Activated gamma-delta T cell treated with anti-CD3 and anti-CD28 coated beads, Interleukin-2, amount 50 U/mL, for 16 hours (primary cell): ENCODE measurements around the gene CACNA2D4.

Source experiments
- DNase-seq: peaks from one replicate; pipeline ENCODE4 v3.0.0-alpha.2; 2020; ENCODE audit warnings: low read depth

CACNA2D4 gene

DNA sequence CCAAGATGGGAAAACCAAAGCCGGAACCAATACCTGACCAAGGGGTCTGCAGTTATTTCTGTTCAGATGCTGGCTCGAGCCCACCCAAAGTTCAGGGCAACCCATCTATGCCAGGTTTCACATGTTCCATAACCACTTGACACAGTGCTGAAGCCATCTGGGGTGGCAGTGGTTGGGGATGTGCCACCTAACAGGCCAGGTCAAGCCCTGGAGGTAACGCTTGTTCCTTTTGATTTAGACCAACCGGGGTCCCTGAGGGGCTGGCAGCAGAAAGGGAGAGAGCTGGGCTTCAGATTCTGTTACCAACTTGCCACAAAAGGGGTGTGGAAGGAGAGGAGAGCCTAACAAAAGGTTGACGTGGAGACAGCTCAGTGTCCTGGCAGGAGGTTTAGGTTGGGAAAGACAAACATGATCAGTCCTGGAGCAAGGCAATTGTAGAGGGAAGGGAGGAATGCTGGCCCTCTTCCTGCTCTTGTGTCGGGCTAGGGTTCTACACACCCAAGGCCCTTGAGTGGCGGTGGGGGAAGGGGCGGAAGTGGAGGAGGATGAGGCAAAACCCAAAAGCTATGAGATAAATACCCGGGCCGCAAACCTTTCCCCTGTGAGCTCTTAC, 31.9 kb downstream of the CACNA2D4 start:
- DNase-seq, result no peak

DNA sequence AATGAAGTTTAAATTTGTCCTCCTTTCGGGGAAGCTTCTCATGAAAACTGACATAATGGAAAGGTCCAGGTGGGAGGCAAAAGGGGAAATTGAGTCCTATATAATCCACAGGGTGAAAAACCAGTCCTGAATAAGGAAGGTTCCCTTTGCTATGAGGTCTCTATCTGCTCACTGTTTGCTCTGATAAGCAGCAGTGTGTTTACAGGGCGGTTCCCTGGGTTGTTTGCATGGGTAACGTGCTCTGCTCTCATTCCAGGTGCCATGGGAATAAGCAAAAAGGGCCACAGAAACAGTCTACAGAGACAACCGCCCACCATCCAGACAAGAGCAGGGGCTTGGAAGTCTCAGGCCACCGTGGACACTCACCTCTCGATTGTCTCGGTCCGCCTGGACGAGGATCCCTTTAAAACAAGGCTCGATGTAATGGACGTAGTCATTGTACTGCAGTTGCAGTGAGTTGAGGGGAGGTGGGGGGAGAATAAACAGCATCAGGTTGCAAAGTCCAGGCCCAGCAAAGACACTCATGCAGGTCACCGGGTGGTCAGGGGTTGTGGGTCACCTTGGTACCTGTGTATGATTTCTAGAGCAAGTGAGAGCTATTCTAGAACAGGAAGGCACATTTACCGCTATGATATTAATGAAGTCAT, 32.7 kb downstream of the CACNA2D4 start:
- no peak for DNase-seq

DNA sequence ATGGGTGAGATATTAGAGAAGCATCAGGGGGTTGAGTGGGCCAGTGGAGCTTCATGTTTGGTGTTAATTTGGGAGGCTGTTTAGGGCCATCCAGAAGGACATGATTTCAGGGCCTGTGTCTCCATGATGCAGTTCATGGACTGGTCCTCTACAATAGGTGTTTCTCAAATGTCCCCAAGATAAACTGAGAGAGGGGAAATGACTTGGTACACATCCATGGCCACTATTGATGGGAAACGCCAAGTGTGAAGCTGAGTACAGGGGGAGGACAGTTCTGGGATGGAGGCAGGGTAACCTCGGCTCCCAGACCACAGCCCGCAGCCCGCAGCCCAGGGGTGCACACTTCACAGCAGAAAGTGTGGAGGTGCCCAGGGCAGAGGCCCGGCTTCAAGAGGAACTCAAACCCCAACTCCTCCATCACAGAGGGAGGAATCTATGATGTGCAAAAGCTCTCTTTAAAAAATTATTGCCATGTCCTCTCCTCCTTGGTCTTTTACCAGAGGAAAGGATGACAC, 33.3 kb downstream of the CACNA2D4 start:
- DNase-seq, result no peak

DNA sequence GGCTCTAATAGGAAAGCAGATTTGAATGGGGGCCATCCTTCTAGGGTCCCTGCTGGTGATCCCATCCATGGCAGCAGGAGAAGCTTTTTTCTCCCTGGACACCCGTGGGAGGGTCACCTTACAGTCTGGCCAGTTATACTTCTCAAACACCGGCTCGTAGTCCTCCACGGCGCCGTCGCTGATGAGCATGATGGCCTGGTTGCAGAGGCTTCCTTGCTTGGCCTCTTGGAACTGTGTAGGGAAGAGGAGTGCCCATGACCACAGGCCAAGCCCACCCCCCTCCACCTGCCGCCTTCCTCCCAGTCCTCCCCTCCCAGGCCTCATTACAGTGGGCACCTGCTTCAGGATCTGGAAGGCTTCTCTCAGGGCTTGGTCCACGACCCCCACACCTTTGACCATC, 33.8 kb downstream of the CACNA2D4 start:
- no peak for DNase-seq

DNA sequence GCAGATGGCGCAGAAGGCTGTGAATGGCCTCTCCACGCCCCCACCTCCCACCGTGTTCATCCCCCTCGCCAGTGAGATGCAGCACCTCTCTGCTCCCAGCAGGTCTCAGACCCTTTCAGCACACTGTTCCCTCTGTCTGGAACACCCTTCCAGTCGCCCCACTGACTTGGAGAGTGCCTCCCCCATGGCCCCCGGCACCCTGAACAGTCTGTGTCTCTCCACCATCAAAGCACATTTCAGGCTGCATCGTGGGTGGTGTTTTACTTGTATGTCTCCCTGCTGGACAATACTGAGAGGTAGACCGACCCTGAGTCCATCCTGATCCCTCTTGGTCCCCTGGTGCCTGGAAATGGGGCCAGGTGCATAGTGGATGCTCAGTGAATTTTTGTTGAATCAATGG, 34.9 kb downstream of the CACNA2D4 start:
- DNase-seq, result no peak

DNA sequence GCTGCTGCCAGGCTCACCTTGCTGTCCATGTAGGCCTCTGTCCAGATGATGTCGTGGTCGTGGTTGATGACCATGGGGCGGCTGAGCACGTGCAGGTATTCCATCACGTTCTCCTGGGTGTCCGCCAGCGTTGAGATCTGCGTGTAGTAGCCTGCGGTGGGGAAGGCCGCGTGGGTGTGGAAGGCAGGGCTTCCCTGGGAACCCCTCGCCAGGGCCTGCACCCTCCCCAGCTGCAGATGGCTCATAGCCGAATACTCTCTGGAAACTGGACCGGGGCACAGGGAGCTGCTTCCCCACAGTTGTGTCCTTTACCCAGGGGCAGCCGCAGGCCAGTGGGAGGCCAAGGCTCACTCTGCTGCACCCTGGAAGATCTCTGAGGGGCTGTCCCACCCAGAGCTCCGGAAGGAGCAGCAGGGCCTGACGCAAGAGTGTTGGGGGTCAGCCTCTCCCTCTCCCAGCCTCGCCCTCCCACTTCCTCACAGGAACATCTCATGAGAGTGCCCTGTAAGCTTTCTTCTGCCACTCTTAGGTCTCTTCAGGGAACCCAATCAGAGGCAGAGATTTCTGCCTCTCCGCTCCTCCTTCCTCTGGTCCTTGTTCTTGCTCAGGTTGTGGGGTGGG, 35.5 kb downstream of the CACNA2D4 start:
- no peak for DNase-seq

DNA sequence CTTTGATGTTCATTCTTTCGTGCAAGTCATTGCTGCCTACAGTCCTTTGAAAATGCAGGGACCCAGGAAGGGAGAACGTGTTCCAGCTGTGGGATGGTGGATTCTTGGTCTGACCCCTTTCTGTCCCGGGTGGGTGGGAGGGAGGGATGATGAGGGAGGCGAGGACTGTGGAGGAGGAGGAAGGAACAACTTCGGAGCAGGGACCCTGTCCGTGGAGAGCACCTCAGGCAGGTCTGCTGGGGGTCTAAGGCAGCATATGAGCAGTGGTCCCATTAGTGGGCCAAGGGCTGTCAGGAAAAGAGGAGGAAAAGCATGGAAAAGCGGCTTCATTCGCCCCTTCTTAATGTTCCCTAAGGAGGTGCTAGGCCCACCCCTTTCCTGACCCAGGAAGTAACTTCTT, 36.0 kb downstream of the CACNA2D4 start:
- DNase-seq, result no peak

DNA sequence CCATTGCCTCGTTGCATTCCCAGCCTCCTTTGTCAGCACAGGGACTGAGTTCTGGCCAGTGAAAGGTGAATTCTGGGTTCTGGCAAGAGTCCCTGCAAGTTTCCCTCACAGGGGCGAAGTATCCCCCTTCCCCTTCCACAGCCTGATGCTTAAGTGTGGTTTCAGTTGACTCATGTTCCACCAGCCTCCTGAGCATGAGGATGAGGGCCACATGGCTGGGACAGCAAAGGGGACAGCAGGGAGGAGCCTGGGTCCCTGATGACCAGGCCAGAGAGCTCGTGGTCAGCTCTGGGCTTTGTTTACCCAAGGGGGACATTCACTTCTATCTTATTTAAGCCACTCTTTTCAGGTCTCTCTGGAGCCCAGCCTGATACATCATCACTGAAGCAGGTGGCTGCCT, 36.5 kb downstream of the CACNA2D4 start:
- DNase-seq, result no peak

DNA sequence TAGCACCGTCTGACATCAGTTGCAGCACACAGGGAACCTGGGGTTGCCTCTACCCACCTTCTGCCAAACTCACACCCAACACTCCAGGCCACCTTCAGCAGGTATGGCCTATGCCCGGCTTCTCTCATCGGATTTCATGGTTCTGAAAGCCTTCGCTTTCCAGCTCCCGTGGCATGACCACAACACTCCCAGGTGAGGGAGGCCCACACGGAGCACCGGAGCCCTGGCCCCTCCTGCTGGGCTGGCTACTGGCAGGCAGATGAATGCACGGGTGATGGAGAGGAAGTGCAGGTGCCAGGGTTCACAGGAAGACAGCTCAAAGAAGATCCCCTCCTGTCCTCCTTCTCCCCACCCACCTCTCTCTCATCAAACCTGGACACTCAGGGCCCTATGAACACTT, 37.2 kb downstream of the CACNA2D4 start:
- no peak for DNase-seq

DNA sequence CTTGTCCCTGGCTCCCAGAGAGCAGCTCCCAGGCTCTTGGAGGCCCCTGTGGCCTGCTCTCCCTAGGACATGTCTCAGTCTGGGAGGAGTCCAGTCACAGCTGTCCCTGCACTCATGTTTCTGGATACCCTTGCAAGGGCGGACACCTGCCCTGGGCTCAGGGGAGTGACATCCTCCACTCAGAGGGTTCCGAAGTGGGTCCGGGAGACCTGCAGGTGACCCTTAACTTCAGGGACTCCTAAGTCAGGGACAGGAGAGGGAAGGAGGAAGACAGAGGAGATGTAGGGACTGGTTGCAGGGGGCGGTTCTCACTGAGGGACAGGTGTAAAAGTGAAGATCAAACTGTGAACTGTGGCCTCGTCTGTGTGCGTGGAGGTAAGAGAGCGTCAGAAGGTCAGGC, 37.6 kb downstream of the CACNA2D4 start:
- DNase-seq, result no peak

DNA sequence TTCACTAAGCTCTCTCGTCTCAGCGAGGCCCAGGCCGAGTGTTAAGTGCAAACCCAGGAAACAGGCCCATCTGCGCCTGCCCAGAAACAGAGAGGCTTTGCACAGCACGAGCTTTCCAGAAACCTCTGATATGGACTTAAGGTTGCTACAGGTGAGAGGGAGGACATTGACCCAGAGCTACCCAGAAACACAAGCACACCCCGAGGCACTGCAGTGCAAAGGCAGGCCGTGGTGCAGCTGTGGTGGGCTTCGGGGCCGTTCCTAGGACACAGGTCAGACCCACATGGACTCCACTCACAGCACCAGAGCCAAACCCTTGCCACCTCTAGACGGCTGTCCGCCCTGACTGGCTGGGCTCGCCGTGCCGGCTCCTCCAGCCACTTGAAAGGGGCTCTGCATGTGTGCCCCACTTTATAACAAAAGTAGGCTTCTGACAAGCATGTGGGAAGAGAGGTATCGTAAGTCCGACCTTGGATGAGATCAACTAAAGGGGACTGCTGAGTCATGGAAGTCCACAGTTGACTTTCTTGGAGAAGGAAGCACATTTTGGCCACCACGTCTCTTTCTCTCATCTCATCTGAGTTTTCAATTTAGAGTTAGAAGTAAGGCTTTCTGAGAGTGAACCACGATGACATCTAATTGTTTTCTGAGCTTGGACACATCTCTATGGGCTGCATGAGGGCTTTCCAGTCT, 38.2 kb downstream of the CACNA2D4 start:
- no peak for DNase-seq

DNA sequence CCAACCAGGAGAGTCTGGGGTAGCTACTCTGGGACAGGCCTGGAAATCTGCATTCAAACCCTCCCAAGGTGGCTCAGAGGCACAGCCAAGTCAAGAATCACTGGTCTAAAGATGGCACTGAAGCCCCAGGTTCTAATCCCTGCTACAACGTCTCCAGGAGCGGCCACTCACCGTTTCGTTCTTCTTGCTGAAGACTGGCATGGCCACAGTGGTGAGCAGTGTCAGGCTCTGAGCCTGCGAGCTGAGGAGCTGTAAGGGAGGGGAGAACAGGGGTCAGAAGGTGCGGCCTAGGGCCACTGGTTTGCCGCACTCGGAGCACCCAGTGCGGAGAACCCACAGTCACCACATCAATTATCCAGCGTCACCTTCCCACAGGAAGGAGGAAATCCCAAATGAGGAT, 38.8 kb downstream of the CACNA2D4 start:
- no peak for DNase-seq

DNA sequence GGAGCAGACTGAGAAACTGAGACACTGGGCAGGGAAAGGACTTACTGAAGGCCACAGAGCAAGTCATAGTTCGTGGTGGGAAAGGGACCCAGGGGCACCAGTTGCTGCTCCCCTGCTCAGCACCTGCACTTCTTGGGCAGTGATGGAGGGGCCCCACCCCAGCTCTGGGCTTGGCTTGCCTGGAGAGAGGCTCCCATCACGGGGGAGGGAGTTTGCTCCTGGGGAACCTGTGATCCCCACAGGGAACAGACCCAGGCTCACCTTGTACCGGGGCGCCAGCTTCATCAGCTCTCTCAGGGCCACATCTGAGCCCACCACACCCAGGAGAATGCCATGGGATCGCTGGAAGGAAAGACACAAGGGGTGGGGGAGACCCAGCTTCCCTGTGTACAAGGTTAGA, 39.8 kb downstream of the CACNA2D4 start:
- DNase-seq, result no peak

DNA sequence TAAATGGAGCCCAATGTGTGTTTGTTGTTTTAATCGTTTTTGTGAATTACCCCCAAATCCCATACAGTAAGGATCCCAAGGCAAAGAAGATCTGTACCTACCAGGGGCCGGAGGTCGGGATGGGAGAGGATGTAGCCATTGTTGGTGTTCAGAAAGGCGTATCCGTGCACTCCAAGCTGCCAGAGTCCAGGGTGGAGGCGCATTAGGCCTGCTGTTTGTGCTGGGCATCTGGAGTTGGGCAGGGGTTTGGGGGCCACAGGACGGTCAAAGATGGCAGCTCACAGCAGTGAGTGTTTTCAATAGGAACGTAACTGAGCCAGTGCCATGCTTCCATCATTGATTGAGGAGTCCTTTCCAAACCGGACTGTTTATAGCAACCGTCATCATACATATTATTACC, 40.2 kb downstream of the CACNA2D4 start:
- no peak for DNase-seq

DNA sequence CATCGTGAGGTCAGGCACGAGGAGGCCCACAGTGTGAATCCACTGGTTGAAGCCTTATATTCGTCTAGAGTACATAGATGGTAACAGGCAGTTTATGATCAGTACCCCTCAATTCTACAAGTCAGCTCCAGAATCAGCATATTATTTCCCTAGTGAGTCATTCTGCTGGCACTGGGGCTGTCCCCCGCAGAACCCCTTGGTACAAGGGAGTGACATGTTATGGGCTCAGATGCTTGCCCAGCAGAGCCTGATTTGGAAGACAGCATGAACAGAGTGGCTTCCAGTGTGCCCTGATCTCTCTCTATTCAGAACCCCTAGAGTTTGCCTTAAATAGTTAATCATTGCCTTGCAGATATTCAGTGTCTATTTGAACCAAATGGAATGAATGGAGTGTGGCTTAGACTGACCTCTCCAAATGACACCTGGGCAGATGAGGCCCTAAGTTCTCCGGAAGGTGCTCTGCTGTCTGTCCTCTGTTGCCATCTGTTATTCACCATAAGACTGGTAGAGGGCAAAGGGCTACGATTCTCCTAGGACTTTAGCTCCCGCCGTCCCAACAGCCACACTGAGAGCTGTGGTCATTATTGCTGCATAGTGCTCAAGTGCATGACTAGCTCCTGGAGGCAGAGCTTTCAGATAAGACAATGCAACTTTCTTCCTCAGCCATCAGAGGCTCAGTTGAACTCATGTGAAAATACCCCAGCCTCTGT, 41.1 kb downstream of the CACNA2D4 start:
- no peak for DNase-seq

DNA sequence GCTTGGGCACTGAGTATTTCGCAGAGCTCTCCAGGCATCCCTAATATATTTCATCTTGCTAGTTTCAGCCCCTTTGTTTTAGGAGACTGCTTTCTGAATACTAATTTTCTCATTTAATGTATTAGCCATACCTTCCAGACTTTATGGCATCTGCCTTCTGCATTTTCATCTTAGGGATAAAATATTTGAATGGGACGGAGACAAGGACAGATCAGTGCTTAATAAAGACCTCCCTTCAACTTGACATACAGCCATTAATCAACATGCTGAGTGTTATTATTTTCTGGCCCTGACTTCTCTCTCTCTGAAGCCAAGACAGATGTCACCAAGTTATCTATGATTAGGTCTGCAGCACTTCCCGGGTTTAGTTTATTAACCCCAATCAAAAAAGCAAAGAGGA, 42.4 kb downstream of the CACNA2D4 start:
- no peak for DNase-seq

DNA sequence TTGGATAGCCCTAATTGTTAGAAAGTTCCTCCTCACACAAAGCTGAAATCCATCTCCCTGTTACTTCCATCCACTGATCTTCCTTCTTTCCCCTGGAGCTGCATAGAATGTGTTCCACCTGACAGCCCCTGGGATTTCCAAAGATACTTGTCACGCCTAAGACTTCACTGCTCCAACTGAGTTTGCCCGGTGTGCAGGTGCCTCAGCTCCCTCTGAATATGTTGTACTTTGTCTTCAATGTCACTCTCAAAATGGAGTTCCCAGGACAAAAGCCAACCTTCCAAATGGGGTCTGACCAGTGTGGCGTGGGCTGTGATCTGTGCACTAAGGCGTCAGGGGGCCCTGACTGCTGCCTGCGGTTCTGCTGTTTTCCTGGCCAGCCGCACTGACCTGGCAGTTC, 42.8 kb downstream of the CACNA2D4 start:
- DNase-seq, result no peak

DNA sequence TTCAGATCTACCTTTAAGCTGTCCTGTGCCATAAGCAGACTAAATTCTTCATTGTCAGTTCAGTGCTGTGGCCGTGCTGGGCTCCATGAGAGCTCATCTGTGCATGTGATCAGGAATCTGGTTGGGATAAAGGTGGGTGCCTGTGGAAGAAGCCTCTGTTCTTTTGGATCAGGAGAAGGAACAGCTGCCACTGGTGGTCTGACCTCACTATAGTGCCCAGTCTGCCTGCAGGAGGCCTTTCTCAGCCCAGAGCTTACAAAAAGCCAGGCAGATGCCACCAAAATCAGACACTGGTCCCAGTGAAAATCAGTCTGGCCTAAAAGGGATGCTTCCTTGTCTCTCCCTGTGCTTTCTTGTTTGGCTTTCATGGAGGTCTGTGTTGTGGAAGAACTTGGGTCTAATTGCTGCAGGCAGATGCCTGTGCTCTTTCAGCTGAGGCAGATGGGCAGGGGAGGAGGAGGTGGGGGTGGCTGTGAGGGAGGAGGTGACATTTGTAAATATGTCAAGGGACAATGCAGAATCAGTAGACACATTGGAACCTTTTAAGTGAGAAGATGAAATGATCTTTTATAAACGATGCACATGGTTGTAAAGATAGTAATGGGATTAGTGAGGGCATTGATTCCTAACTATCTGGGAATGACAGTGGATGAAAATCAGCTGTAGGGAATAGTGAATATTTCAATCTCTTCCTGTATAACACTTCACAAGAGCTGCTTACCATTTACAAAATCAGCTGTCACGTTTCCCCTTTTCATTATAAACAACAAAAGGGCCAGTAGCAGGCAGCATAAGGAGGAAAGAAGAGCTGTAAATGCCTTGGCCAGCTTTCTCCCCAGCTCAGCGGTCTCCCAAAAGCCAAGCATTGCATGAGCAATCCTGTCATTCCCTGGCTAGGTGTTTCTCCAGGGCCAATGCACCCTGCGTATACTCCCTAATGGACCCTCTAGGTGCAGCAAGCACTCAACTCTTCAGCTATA, 44.6 kb downstream of the CACNA2D4 start:
- no peak for DNase-seq

DNA sequence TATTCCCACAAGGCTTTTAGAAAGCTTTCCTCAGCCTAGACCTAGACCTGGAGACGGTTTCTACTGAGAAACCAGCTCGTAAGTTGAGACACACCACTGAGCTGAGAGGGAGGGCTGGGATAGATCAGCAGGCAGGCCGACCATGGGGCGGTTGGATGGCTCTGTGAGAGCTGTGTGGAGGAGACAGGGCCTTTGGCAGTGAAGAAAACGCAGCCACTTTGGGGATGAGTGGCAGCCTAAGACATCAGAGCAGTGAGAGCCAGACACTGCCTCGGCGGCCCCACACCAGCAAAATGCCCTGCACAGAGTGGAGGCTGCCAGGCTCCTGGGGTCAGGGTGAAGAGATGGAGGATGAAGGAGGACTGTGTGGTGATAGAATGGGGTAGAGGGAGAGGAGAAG, 46.0 kb downstream of the CACNA2D4 start:
- DNase-seq, result no peak

DNA sequence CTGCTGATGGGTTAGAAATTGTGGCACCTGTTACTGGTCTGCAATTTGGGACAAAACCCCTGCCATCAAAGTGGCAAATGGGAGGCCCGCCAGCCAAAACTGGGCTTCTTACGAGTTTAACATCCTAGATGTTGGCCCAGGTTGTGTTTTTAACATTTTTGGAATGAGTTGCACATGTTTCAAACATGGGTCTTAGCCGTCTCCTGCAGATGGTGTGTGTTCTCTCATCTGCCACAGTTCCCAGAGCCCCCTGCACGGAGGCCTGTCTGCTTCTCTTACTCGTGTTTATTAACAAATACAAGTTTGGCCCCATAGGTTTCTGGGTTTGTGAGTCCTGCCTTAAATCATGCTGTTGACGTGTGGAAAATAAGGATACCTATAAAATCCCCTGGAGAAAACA, 46.5 kb downstream of the CACNA2D4 start:
- no peak for DNase-seq
